SK-N-SH (cell line): ENCODE data around the gene FYB2. TPM values are rescaled to one million over a fixed set of nuclear protein-coding genes. Genes with fewer than 3 reads are reported as not detected.

Experiments used
- CTCF ChIA-PET: fragments of 300-600, 350-600 bp; formaldehyde crosslinking; extraction: SDS; loops from one replicate; lab custom pipeline; 2021; lab: Yijun Ruan, JAX
- POLR2A ChIA-PET: fragments of 350-600 bp; sonication (Branson Sonifier 250); formaldehyde crosslinking; extraction: SDS; loops from one replicate; lab custom pipeline; 2020; ENCODE audit warnings: antibody characterized with exemption, inconsistent platforms; lab: Yijun Ruan, JAX
- DNase-seq: peaks from one replicate; pipeline ENCODE4 v3.0.0; 2012
- H2AFZ ChIP-seq: fragments of 200-600 bp; sonication (generic); 2 replicates; pipeline ENCODE4 v1.8.1; 2016; ENCODE audit warnings: antibody characterized with exemption, mild to moderate bottlenecking, low read depth
- H3F3A ChIP-seq: fragments of 200-600 bp; sonication (generic); replicated peaks from 2 replicates; pipeline ENCODE3; 2016; ENCODE audit warnings: antibody characterized with exemption, mild to moderate bottlenecking; ENCODE audit not compliant: insufficient read depth
- H3K27ac ChIP-seq, 2 experiments: fragments of 200-500 bp in 1 of 2; fragments of 200-600 bp in 1 of 2; sonication (Bioruptor generic) in 1 of 2; sonication (generic), shearing (Covaris generic) in 1 of 2; 2 replicates each; pipeline versions ENCODE4 v1.5.1 to v1.6.1; 2014 to 2016; ENCODE audit warnings: low read depth in 2 of 2, inconsistent platforms in 1 of 2, low read length in 1 of 2, mild to moderate bottlenecking in 1 of 2, mixed read lengths in 1 of 2
- H3K27me3 ChIP-seq: fragments of 200-600 bp; sonication (generic), shearing (Covaris generic); 2 replicates; pipeline ENCODE4 v1.6.1; 2016; ENCODE audit warnings: mixed run types; ENCODE audit not compliant: insufficient read depth
- H3K36me3 ChIP-seq, 2 experiments: fragments of 200-500 bp in 1 of 2; fragments of 200-600 bp in 1 of 2; sonication (Bioruptor generic) in 1 of 2; sonication (generic) in 1 of 2; replicated peaks in 1 of 2; 2 replicates each; pipeline versions ENCODE3 to v1.5.1; 2014 to 2016; ENCODE audit warnings: low read length in 1 of 2, mild to moderate bottlenecking in 1 of 2; ENCODE audit not compliant: insufficient read depth in 2 of 2, control insufficient read depth in 1 of 2
- H3K4me1 ChIP-seq, 2 experiments: fragments of 200-500 bp in 1 of 2; fragments of 200-600 bp in 1 of 2; sonication (Bioruptor generic) in 1 of 2; sonication (generic), shearing (Covaris generic) in 1 of 2; 2 replicates each; pipeline versions ENCODE4 v1.5.1 to v1.6.1; 2014 to 2016; ENCODE audit warnings: low read depth in 1 of 2, low read length in 1 of 2, mixed run types in 1 of 2; ENCODE audit not compliant: insufficient read depth in 2 of 2, control insufficient read depth in 1 of 2
- H3K4me2 ChIP-seq: fragments of 200-600 bp; sonication (generic), shearing (Covaris generic); 2 replicates; pipeline ENCODE4 v1.6.1; 2017; ENCODE audit warnings: mixed run types
- H3K4me3 ChIP-seq, 2 experiments: fragments of 200-500 bp in 1 of 2; fragments of 200-600 bp in 1 of 2; sonication (Bioruptor generic) in 1 of 2; sonication (generic), shearing (Covaris generic) in 1 of 2; 2 replicates each; pipeline versions ENCODE4 v1.5.1 to v1.8.1; 2014 to 2016; ENCODE audit warnings: low read depth in 2 of 2, inconsistent platforms in 1 of 2, low read length in 1 of 2, mild to moderate bottlenecking in 1 of 2, mixed read lengths in 1 of 2, moderate library complexity in 1 of 2
- H3K79me2 ChIP-seq: fragments of 200-600 bp; sonication (generic); 2 replicates; pipeline ENCODE4 v1.8.1; 2017; ENCODE audit warnings: mild to moderate bottlenecking; ENCODE audit not compliant: insufficient read depth
- H3K9ac ChIP-seq: fragments of 200-600 bp; sonication (generic); 2 replicates; pipeline ENCODE4 v1.6.1; 2017; ENCODE audit warnings: mixed run types
- H3K9me2 ChIP-seq: fragments of 200-600 bp; sonication (generic); 2 replicates; pipeline ENCODE4 v1.6.1; 2017; ENCODE audit warnings: mixed run types
- H3K9me3 ChIP-seq: fragments of 200-600 bp; sonication (generic); 2 replicates; pipeline ENCODE4 v1.6.1; 2017; ENCODE audit warnings: mixed run types, mild to moderate bottlenecking, moderate library complexity
- H4K20me1 ChIP-seq: fragments of 200-600 bp; sonication (generic); 2 replicates; pipeline ENCODE4 v1.6.1; 2017; ENCODE audit warnings: mild to moderate bottlenecking, mixed run types; ENCODE audit not compliant: insufficient read depth
- CHD2 ChIP-seq: fragments of 150-350 bp; IDR thresholded peaks from 2 replicates; pipeline ENCODE4 v1.6.1; 2018; ENCODE audit warnings: low read length; ENCODE audit not compliant: partially characterized antibody
- CTCF ChIP-seq: fragments of 200-600 bp; sonication (generic); IDR thresholded peaks from 2 replicates; pipeline ENCODE4 v1.6.1; 2017; ENCODE audit warnings: antibody characterized with exemption, mild to moderate bottlenecking, moderate library complexity
- ELF1 ChIP-seq: IDR thresholded peaks from 2 replicates; pipeline ENCODE4 v1.4.0; 2012
- EZH2phosphoT487 ChIP-seq: fragments of 200-600 bp; sonication (generic); IDR thresholded peaks from 2 replicates; pipeline ENCODE4 v1.6.1; 2017; ENCODE audit warnings: low read depth, mixed run types, mild to moderate bottlenecking, antibody characterized with exemption, moderate library complexity, borderline replicate concordance
- FOSL2 ChIP-seq: IDR thresholded peaks from 2 replicates; pipeline ENCODE4 v1.4.0; 2012; ENCODE audit warnings: low read depth, mild to moderate bottlenecking, moderate library complexity, borderline replicate concordance
- FOXM1 ChIP-seq: IDR thresholded peaks from 2 replicates; pipeline ENCODE4 v1.4.0; 2012; ENCODE audit warnings: low read depth, mild to moderate bottlenecking
- GABPA ChIP-seq: IDR thresholded peaks from 2 replicates; pipeline ENCODE4 v1.4.0; 2012; ENCODE audit warnings: low read depth, mild to moderate bottlenecking
- IRF3 ChIP-seq: fragments of 150-350 bp; IDR thresholded peaks from 2 replicates; pipeline ENCODE4 v1.6.1; 2016; ENCODE audit warnings: mild to moderate bottlenecking, low read depth, low read length
- JUND ChIP-seq: IDR thresholded peaks from 2 replicates; pipeline ENCODE4 v1.4.0; 2012
- MAX ChIP-seq: IDR thresholded peaks from 2 replicates; pipeline ENCODE4 v1.4.0; 2012; ENCODE audit warnings: low read depth
- MXI1 ChIP-seq: IDR thresholded peaks from 2 replicates; pipeline ENCODE4 v1.6.1; 2012; ENCODE audit warnings: mild to moderate bottlenecking, low read depth, low read length, improper control_type of control experiment
- POLR2AphosphoS5 ChIP-seq: IDR thresholded peaks from 2 replicates; pipeline ENCODE4 v1.6.1; 2012; ENCODE audit warnings: low read depth, low read length
- RFX5 ChIP-seq: IDR thresholded peaks from 2 replicates; pipeline ENCODE4 v1.6.1; 2012; ENCODE audit warnings: mild to moderate bottlenecking, improper control_type of control experiment, low read length
- TCF12 ChIP-seq: IDR thresholded peaks from 2 replicates; pipeline ENCODE4 v1.4.0; 2012
- TEAD4 ChIP-seq: IDR thresholded peaks from 2 replicates; pipeline ENCODE4 v1.4.0; 2012; ENCODE audit warnings: mild to moderate bottlenecking, borderline replicate concordance; ENCODE audit not compliant: insufficient read depth
- USF1 ChIP-seq: IDR thresholded peaks from 2 replicates; pipeline ENCODE4 v1.4.0; 2012; ENCODE audit warnings: low read depth, borderline replicate concordance
- USF2 ChIP-seq: fragments of 150-350 bp; IDR thresholded peaks from 2 replicates; pipeline ENCODE4 v1.6.1; 2017; ENCODE audit warnings: antibody characterized with exemption, low read length, low read depth, borderline replicate concordance
- WGBS: methylation state at CpG from one replicate; pipeline ENCODE4 v1.1.6; 2017; ENCODE audit warnings: low lambda C conversion rate; 5-methylcytosine and 5-hydroxymethylcytosine counted together
- polyA plus RNA-seq, 3 experiments: library from polyadenylated mRNA; depleted of rRNA; stranded (reverse); fragments of >200 nt; gene quantifications; 2 replicates each; pipeline ENCODE4 v1.2.3, GENCODE V29; 2012

The FYB2 gene
- polyA plus RNA-seq, 1 of the 3 experiments (the other 2 are of a cell fraction), result not detected

GRCh38 chr1:56855190-56855589, 36.0 kb upstream of the FYB2 start:
- 79% methylated on average over 1 of the region's 1 CpG for WGBS
- CTCF ChIA-PET, result interaction anchor here (0.9 kb wide), 1 partner anchor 18 kb away, joined by 3 read pairs; no protein-coding TSS in a partner anchor

GRCh38 chr1:56854521-56855099, 35.4 kb upstream of the FYB2 start, which contains the start of gene C8A:
Gene C8A, plus strand, starts transcription at chr1:56854797. Its CDS starts 105 bp downstream, at chr1:56854902.
- Histone ChIP-seq H3K4me2 (no peak within 1 kb of the TSS), H3K9ac (no peak within 1 kb of the TSS), H3K79me2 (no peaks in the 10 kb centered on the region), H4K20me1 (no peaks in the 10 kb centered on the region), H3K27ac (no peak within 1 kb of the TSS)
- TF ChIP-seq MAX, result no peak
- TF ChIP-seq USF2, result no peak
- TF ChIP-seq ELF1, result no peak
- TF ChIP-seq POLR2AphosphoS5, result no peak
- no peak for TF ChIP-seq USF1
- TF ChIP-seq RFX5, result no peak
- TF ChIP-seq IRF3, result no peak
- TF ChIP-seq CTCF, result no peak
- no peak for TF ChIP-seq FOSL2
- TF ChIP-seq TCF12, result no peak
- no peak for TF ChIP-seq GABPA
- TF ChIP-seq FOXM1, result no peak
- TF ChIP-seq TEAD4, result no peak
- TF ChIP-seq CHD2, result no peak
- no peak for TF ChIP-seq EZH2phosphoT487
- TF ChIP-seq JUND, result no peak
- TF ChIP-seq, all 33 proteins: peak for 0
- ChIA-PET CTCF (interaction anchor here (0.9 kb wide), 1 partner anchor 18 kb away, joined by 3 read pairs; no protein-coding TSS in a partner anchor), POLR2A (interaction anchor here (0.7 kb wide), 1 partner anchor 10 kb away, joined by 3 read pairs; no protein-coding TSS in a partner anchor)
- H2AFZ ChIP-seq, result no peak within 1 kb of the TSS
- H3K9me3 ChIP-seq, result no peaks in the 10 kb centered on the region
- no peaks in the 10 kb centered on the region for H3K4me1 ChIP-seq
- 76% methylated on average over 3 of the region's 3 CpGs for WGBS
- no peaks in the 10 kb centered on the region for H3K27me3 ChIP-seq
- H3K9me2 ChIP-seq, result no peaks in the 10 kb centered on the region
- no peak for DNase-seq
- H3F3A ChIP-seq, result no peaks in the 10 kb centered on the region
- H3K36me3 ChIP-seq, result no peaks in the 10 kb centered on the region
- no peak within 1 kb of the TSS for H3K4me3 ChIP-seq

More at GRCh38 chr1:56855190-56855589, 36.0 kb upstream of the FYB2 start:
- H3K79me2 ChIP-seq, result no peaks in the 10 kb centered on the region
- H3K9ac ChIP-seq, result no peak overlapping the region
- no peak for DNase-seq
- no peaks in the 10 kb centered on the region for H3K9me2 ChIP-seq
- no peaks in the 10 kb centered on the region for H3F3A ChIP-seq
- no peaks in the 10 kb centered on the region for H3K27me3 ChIP-seq
- no peaks in the 10 kb centered on the region for H3K36me3 ChIP-seq
- H3K27ac ChIP-seq, result no peak overlapping the region
- POLR2A ChIA-PET, result no interaction called here
- H2AFZ ChIP-seq, result no peak overlapping the region
- no peak overlapping the region for H3K4me3 ChIP-seq
- no peaks in the 10 kb centered on the region for H4K20me1 ChIP-seq
- no peaks in the 10 kb centered on the region for H3K4me1 ChIP-seq
- no peaks in the 10 kb centered on the region for H3K9me3 ChIP-seq
- no peak for TF ChIP-seq MXI1
- no peak for TF ChIP-seq GABPA
- H3K4me2 ChIP-seq, result no peak overlapping the region
